GM12874 (cell line): Measurements from ENCODE around the gene OR52K1.

Experiments
- CTCF ChIP-seq: IDR thresholded peaks from 2 replicates; pipeline ENCODE4 v1.5.1; 2011; ENCODE audit warnings: low read depth, mild to moderate bottlenecking, control low read depth, low read length, moderate library complexity; ENCODE audit not compliant: insufficient read depth

Gene OR52K1

GRCh38 chr11:4482445-4482844, at the start of gene OR52K1:
Gene OR52K1, plus strand, starts transcription at chr11:4482646. Its CDS starts 6,255 bp downstream, at chr11:4488901.
- no peak for TF ChIP-seq CTCF

GRCh38 chr11:4433856-4434255, 48.6 kb upstream of the OR52K1 start:
- TF ChIP-seq CTCF: no peak

- TF ChIP-seq CTCF: no peak
Measured at GRCh38 chr11:4436411-4436810, 46.0 kb upstream of the OR52K1 start.

GRCh38 chr11:4441515-4441914, 40.9 kb upstream of the OR52K1 start:
- TF ChIP-seq CTCF: no peak

GRCh38 chr11:4443232-4443891, 39.1 kb upstream of the OR52K1 start:
- no peak for TF ChIP-seq CTCF

- TF ChIP-seq CTCF: no peak
Measured at GRCh38 chr11:4448995-4449394, 33.5 kb upstream of the OR52K1 start, which contains the start of gene OR52K2. Gene OR52K2, plus strand, starts transcription at chr11:4449295. Its CDS starts 45 bp downstream, at chr11:4449340.

GRCh38 chr11:4453118-4453517, 29.3 kb upstream of the OR52K1 start:
- TF ChIP-seq CTCF: no peak
